Measurements from ENCODE around the gene EXOC3L4. TPM values are rescaled to one million over a fixed set of nuclear protein-coding genes. Genes with fewer than 3 reads are reported as not detected.

Gene EXOC3L4
- polyA plus RNA-seq, 1 donor = 1.5 TPM

DNA sequence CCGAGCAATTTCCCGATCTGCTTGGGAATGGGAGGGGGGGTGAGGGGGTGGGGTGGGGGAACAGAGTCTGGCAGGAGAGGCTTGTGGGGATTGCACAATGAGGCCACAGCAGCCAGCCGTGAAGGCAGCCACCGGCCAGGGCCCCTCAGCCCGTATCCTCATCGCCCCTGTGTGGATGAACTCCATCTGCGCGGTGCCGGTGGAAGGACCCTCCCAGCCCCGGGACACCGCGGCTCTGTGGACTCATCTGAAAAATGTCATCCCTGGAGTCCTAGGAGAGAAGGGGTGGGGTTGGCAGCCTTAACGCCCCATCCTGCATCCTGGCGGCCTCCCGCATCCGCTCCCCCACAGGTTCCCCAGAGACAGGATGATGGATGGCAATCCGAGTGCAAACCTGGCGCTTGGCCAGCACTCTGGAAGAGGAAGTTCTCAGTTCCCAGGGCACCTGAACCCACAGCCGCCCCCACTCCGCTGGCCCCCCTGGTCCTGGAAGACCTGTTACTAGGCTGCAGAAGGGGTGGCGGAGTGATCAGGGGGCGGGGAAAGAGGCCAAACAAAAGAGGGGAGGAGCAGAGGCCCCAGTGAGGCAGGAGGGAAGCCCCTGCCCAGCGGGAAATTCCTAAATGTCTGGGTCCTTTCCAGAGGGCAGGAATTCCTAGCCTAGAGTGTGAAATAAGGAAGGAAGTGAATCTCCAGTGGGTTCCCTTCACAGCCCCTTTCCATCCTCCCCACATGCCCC is 27.5 kb downstream of the EXOC3L4 start:
- DNase-seq = peak; percentile 87

DNA sequence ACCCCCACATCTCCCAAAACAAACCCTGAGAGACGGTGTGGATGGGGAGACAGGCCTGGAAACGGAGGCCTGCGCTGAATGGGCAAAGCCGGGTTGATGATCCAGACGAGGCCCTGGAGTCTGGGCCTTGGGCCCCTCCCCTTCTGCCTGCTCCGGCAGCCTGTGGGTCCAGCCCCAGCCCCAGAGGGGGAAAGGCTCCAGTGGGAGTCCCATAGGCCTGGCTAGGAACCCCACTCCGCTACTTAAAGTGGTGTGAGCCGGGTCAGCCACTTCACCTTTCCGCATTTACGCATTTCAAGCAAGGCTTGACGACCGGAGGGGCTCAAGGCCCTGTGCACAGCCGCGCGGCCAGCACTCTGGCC is 28.0 kb downstream of the EXOC3L4 start:
- no peak for DNase-seq

DNA sequence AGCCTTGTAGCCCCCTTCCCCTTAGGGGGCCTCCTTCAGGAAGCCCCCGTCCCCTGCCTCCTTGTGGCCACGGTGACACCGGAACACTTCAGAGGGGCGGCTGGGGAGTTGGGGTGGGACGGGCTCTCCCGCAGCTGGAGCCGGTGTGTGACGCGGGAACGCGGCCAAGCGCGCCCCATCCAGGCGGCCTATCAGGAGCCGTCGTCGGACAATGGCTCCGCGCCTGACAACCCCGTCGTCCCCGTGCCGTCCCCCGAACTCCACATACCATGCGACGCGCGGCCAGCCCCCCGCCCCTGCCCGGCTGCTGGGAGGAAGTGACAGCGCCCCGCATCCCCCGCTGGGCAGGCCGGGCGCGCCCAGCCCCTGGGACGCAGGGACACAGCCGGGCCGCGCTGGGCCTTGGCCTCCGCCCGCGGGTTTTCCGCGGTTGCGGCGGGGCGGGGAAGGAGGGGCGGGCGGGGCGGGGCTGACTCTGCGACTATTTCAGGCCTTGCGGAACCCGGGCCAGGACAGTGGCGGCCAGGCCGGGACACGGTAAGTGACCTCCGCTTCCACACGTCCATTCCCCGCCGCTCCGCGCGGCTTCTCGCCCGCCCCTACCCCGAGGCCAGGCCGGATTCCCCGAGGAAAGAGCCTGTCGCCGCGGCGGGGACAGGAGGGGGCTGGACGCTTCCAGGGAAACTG is 28.6 kb downstream of the EXOC3L4 start, which contains the start of gene TNFAIP2:
Gene TNFAIP2 (plus strand): TSS at position 515 of the 687 bp plus-strand sequence. CDS start 2,997 bp downstream, outside the sequence.
- peak; percentile 80 for DNase-seq

DNA sequence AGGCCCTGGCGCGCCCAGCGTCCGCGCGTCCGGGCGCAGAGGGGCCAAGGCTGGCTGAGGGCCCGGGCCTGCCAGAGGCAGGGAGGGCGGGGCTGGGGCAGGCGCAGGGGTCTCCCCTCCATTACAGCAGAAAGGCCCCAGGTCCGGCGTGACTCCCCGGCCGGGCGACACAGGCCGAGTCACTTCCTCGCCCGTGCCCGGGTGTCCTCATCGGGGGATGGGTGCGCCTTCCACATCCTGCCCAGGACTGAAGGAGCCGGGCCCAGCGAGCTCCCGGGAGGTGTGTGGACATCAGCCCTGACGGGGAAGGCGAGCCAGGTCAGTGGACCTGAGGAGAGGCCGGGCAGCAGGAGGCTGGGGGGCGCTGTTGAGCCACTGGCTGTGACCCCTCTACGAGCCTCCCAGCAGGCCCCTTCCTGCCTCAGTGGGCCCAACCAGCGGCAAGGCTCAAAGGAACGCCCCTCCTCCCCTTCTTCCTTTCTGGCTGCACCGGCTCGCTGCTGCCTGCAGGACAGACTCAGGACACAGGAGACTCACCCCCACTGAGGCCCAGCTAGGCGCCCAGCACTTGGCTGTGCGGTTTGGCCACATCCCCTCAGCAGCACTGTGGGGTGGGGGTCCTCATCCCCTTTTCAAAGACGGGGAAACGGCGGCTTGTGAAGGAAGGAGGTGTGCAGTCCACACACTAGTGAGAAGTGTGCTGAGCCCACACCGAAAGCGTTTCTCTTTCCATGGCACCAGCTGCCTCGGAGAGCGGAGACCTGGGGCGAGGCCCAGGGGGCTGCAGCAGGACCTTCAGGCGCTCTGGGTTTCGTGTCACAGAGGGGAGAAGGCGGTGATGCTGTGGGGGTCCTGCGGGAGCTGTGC is 29.3 kb downstream of the EXOC3L4 start:
- peak; percentile 68 for DNase-seq

DNA sequence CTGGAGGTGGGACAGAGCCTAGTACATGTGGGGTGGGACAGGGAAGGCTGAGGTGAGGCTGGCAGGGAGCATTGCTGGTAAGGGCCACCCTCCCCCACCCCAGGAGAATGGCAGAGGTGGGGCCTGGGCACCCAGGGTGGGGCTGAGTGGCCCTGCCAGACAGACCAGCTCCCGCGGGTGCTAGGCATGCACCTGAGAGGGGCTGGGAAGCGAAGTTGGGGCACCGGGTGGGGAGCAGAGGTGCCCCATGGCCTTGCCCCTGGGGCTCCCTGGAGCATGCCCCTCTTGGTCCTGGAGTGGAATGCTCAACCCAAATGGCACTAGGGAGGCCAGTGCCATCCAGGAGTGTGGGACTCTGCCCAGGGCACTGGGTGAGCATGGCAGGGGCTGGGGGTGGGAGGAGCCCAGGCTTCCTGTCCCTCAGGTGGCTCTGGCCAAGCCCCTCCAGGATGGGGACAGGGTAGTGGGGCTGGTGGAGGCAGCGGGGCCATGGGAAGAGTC is 30.0 kb downstream of the EXOC3L4 start:
- DNase-seq = no peak

DNA sequence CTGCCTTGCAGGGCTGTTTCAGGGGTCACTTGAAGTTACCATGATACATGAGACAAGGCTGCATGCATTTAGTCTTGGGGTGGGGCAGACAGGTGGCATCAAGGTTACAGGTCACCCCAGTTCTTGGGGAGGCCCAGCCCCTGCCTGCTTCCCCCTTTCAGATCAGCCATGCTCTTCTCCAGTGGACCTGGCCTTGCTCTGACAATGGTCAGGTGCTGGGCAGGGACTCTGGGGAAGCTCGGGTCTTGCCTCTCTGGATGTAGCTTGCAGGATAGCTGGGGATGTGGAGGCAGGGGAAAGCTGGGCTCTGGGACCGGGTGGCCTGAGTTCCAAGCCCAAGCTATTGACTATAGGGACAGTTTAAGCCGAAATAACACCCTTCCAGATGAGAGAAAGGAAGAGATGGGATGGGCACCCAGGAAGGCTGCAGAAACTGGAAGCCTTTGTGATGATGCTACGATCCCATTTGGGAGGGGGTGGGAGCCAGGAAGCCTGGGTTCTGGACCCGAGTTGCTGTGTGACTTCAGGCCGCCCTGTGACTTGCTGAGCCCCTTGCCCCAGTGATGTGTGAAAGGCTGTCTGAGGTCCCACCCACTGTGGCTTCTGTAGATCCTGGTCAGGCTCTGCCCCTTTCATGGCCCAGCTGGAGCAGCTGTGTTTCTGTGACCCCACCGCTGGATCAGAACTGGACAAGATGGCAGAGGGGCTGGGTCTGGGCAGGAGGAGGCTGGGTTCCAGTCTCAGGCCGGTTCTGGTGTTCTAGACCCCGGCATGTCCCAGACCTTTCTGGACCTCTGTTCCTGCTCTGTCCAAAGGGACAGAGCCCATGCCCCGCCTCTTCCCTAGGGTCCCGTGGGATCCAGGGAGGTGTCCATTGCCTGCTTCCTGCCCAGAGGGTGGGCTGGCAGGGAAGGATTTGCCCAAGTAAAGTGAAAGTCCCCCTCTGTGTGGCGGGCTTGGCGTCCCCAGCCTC is 30.9 kb downstream of the EXOC3L4 start:
- DNase-seq = no peak

DNA sequence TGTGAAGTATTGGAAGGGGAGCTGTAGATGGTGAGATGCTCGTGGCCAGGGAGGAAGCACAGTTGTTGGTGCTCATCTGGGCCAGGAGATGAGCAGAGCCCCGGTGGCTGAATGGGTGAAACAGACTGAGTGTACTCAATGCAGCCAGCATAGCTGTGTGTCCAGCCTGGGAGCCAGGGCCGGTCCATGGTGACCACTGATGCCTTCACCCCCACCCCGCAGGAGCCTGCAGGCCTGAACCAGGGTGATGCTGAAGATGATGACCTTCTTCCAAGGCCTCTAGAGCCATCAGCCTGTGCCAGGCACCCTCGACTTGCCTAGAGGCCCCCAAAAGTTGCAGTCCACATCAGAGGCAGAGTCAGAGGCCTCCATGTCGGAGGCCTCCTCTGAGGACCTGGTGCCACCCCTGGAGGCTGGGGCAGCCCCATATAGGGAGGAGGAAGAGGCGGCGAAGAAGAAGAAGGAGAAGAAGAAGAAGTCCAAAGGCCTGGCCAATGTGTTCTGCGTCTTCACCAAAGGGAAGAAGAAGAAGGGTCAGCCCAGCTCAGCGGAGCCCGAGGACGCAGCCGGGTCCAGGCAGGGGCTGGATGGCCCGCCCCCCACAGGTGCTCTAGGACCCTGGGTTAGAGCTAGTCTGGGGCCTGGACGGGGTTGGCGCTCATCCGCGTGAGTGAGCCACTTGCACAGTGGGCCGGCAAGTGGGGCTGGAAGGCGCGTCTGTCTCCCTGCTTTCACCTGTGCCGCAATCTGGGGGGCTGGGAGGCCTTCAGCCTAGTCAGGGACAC is 31.8 kb downstream of the EXOC3L4 start:
- DNase-seq = no peak

DNA sequence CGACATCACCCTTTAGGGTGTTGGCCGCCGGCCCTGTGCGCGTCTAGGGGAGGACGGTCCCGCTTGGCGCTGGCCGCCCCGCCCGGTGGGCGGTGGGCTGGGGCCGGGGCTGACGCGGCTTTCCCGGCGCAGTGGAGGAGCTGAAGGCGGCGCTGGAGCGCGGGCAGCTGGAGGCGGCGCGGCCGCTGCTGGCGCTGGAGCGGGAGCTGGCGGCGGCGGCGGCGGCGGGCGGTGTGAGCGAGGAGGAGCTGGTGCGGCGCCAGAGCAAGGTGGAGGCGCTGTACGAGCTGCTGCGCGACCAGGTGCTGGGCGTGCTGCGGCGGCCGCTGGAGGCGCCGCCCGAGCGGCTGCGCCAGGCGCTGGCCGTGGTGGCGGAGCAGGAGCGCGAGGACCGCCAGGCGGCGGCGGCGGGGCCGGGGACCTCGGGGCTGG is 32.4 kb downstream of the EXOC3L4 start:
- DNase-seq = peak; percentile 67

DNA sequence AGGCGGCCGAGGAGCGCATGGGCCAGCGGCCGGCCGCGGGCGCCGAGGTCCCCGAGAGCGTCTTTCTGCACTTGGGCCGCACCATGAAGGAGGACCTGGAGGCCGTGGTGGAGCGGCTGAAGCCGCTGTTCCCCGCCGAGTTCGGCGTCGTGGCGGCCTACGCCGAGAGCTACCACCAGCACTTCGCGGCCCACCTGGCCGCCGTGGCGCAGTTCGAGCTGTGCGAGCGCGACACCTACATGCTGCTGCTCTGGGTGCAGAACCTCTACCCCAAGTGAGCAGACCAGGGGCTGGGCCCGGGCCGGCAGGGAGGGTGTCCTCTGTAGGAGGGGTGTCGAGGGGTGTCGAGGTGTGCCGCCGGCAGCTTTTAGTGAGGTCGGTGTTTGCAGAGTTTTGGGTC is 32.8 kb downstream of the EXOC3L4 start:
- no peak for DNase-seq

DNA sequence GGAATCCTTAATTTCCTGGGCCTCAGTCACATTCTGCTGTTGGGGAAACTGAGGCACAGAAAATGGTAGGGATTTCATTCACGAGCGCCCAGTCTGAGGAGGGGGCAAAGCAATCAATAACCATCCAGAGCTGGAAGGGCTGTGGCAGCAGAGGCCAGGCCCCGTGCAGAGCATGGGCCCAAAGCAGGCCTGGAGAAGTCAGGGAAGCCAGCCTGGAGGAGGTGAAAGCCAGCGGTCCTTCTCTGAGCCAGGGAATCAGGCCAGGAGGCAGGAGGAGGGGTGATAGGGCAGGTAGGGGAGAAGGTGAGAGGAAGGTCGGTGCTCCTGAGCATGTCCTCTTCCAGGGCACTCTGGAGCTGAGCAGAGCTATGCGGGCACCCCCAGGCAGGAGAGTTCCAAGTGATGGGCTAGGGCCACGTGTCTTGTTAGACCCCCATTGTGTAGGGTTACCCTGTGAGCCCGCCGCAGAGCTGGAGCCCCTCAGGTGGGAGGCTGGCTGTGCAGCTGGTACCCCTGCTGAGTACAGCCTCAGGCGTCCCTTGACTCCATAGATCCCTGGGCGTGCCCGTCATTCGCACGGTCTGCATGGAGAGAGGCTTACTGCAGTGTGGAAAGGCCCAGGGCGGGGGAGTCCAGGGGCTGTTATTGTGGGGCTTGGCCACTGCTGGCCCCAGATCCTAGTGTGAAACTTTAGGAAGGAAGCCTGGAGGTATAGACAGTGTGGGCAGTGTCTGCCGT is 33.5 kb downstream of the EXOC3L4 start:
- no peak for DNase-seq

DNA sequence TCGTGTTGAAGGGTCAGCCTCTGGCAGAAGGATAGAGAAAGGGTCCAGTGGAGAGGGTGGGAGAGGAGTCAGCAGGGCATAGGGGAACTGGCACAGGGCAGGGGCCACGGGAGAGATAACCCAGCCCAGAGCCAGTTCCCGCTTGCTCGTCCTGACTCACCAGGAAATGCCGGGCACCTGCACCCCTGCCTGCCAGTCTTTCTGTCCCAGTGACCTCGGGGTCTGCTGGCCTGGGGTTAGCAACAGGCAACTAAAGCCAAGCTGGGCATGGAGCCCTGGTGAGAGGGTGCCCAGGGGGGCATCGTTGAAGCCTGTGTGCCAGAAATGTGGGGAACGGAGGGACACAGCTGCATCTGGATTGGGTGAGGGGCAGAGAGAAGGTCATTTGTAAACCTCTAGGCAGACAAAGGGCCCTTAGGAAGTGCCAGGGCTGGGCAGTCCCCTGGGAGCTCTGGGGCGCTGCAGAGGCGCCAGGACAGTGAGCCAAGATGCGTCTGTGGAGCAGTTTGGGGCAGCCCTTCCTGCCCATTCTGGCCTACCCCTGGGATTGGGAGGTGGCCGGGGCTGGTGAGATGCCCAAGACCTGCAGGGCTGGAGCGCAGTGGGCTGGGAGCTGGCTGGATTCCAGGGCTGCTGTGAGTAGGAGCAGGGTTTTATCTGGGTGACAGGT is 34.2 kb downstream of the EXOC3L4 start:
- DNase-seq = no peak

DNA sequence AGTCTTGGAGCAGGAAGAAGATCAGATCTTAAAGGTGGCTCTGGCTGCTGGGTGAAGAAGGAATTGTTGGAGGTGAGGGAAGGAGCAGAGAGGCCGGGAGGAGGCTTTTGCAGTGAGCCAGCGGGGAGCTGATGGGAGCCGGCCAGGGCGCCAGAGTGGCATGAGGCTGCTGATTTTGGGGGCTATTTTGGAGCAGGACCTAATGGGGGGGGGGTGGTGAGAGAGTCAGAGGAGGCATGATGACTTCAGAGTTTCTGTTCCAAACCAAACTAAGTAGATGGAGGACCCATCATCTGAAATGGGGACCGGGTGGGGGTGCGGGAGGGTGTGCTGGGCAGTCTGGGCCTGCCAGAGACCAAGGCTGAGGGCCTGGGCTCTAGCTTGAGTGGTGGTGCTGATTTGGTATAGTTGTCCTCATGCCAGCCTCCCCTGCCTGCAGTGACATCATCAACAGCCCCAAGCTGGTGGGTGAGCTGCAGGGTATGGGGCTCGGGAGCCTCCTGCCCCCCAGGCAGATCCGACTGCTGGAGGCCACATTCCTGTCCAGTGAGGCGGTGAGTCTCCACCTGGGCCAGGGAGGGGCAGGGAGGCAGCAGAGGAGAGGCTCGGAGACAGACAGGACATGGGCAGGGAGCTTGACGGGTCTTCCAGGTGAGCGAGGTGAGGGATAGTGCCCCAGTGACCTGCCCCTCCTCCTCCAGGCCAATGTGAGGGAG is 34.9 kb downstream of the EXOC3L4 start:
- no peak for DNase-seq

DNA sequence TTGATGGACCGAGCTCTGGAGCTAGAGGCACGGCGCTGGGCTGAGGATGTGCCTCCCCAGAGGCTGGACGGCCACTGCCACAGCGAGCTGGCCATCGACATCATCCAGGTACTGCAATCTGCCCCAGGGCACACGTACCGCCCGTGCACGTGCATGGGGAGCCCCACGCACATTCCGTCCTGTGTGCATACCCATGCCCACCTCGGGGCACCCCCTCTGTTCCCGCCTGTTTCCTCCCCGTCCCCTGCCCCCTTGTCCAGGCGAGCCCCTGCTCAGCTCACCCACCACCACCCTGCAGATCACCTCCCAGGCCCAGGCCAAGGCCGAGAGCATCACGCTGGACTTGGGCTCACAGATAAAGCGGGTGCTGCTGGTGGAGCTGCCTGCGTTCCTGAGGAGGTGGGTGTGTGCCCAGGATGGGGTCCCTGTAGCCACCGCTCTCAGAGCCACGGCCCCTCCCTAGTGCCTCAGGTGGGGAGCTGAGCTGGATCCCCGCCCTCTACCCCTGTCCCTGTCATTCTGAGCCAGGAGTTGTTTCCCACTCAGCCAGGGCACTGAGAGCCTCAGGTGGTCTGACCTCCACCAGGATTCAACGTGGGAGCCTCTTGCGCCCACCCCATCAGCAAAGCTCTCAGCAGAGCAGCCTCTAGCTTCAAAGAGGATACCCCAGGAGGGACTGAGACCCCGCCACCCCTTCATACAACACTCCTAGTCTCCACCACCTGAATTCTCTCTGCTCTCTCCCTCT is 35.7 kb downstream of the EXOC3L4 start:
- no peak for DNase-seq

DNA sequence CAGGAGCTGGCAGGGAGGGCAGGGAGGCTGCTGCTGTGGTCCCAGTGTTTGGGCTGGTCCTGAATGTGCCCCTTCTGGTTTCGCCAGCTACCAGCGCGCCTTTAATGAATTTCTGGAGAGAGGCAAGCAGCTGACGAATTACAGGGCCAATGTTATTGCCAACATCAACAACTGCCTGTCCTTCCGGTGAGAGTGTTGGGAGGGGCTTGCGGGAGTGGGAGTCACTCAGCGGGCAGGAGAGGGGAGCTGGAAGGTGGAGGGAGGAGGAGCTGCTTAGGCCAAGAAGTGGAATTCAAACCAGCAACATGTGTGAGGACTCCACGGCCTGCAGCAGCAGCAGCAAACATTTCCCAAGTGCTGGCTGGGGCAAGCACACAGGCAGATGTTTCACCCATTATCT is 36.4 kb downstream of the EXOC3L4 start:
- DNase-seq = peak; percentile 53

DNA sequence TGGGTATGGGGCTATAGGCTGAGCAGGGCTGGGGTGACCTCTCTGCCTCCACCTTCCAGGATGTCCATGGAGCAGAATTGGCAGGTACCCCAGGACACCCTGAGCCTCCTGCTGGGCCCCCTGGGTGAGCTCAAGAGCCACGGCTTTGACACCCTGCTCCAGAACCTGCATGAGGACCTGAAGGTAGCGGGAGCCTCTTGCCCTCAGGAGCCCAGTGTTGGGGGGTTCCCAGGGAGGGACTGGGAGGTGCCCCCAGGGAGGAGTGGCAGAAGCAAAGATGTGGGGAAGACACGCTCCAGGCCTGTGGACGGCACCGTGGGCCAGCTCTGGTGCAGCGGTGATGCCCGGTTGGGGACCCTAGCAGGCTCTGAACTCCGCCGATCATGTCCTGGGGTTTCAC is 37.1 kb downstream of the EXOC3L4 start:
- DNase-seq = no peak

DNA sequence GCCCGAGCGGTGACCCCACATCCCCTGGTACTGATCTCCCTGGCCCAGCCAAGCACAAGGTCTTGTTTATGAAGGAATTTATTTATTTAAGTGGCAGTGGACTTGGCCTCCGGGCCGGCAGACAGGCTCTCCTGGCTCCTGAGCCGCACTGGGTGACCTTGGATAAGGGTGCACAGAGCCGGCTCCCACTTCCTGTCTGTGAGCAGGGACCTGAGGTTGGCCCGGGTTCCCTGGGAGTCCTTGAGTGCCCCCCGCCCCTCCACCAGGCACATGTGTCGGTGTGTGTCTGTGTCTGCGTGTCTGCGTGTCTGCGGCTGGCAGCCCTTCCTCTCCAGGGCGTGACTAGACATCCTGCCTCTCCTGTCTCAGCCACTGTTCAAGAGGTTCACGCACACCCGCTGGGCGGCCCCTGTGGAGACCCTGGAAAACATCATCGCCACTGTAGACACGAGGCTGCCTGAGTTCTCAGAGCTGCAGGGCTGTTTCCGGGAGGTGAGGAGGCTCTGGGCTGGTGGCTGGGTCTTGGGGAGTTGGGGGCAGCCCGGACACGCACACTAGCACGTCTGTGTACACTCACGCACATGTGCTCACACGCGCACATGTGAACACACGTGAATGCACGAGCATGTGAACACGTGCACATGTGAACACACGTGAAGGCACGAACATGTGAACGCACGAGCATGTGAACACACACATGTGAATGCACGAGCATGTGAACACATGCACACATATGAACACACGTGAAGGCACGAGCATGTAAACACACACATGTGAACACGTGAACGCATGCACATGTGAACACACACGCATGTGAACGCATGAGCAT is 38.1 kb downstream of the EXOC3L4 start:
- no peak for DNase-seq

Data from hindlimb muscle (tissue), 1 donor.